Right lung (tissue), 5 donors: ENCODE results near the gene TLR4. TPM values are rescaled to one million over a fixed set of nuclear protein-coding genes. Genes with fewer than 3 reads are reported as not detected.

Experiments
- DNase-seq, 2 donors: peaks; one replicate each; pipeline ENCODE4 v3.0.0-alpha.2; 2013
- polyA plus RNA-seq, 5 donors: library from polyadenylated mRNA; unstranded; fragments of 120-200 nt; gene quantifications; one replicate each; pipeline versions ENCODE4 v1.2.1 to v1.2.3, GENCODE V29; 2013; ENCODE audit warnings: inconsistent platforms in 1 of 5, low replicate concordance in 1 of 5; ENCODE audit not compliant: insufficient read length in 5 of 5, insufficient read depth in 1 of 5

The TLR4 gene
- polyA plus RNA-seq, 5 donors = 7.0 to 12.8 (median 9.0) TPM

- no peak for DNase-seq
Observed at GRCh38 chr9:117742131-117742530, 37.9 kb downstream of the TLR4 start.

DNA sequence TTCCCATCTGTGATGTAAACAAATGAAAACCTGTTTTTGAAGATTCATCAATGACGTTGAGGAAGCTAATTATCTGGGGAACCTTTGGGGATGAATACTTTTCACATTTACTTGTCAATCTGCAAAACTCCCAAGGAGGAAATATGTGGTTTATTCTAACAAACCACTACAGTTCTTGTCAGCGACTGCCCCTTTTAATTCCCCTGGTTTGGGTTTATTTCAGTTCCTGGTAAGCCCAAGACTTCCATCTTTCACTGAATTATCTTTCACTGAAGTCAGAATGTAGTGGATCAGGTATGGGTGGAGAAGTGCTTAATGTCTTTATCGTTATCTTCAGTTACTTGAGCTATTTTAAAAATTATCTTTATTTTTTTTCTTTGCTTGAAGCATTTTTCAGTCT is 40.2 kb downstream of the TLR4 start:
- no peak for DNase-seq

- DNase-seq = no peak
Observed at GRCh38 chr9:117744856-117745389, 40.7 kb downstream of the TLR4 start.

DNA sequence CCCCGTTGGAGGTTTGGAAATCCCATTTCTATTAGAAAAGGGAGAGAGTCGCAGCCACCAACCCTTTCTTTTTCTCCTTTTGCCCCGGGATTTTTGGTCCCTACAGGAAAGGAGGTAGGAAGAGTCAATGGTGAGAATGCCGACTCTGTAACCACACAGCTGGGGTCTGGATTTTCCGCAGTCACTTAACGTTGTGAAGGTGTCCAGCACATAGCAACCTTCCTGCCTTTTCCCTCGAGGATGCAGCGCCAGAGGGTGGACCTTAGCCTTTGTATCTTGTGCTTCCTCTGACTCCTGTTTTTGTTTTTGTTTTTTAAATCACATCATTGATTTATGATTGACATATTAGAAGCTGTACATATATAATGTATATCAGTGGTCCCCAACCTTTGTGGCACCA is 41.4 kb downstream of the TLR4 start:
- no peak for DNase-seq

DNA sequence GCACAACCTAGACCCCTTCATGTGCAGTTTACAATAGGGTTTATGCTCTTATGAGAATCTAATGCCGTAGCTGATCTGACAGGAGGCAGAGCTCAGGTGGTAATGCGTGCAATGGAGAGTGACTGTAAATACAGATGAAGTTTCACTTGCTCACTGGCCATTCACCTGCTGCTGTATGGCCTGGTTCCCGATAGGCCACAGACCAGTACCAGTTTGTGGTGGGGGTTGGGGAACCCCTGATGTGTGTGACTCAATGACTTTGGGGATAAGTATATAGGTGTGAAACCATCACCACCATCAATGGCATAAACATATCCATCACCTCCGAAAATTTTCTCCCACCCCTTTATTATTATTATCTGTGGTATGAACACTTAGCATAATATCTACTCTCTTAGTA is 42.1 kb downstream of the TLR4 start:
- DNase-seq = no peak

GRCh38 chr9:117747386-117747970 is 43.3 kb downstream of the TLR4 start:
- no peak for DNase-seq

GRCh38 chr9:117750401-117750800 is 46.2 kb downstream of the TLR4 start:
- no peak for DNase-seq

DNA sequence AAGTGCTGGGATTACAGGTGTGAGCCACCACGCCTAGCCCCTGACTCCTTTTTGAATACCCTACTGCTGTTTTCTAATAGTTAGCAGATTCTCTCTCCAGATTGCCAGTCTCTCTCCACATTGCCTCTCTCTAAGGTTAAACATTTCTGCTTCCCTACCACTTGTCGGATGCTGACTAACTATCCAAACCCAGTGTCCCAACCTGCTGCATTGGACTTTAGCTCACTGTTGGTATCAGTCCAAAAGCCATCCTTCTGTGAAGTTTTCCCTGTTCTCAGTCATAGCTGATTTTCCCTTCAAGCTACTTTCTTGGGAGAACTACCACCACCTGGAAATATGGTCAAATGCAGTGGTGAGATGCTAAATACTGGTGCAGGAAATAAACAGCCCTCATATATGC is 48.7 kb downstream of the TLR4 start:
- no peak for DNase-seq

- DNase-seq = no peak
Observed at GRCh38 chr9:117757561-117758190, 53.5 kb downstream of the TLR4 start.

DNA sequence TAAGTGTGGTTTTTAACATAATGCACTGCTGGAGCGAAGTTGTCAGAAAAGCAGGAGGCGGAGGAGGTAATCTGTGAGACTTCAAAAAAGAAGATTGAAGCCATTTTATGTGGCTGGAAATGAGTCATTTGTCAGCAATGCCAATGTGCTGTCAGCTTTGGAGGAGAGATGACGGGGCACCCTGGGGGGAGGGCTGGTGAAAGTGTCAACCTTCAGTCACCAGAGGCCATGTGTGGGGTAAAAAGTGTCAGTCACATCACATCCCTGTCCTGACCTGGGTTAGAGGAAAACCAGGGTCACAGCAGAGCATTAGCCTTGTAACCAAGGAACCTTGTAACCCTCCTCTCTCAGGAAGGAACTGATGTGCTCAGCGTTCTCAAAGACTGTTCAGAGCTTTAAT is 59.1 kb downstream of the TLR4 start:
- DNase-seq = no peak

GRCh38 chr9:117768750-117769395 is 64.7 kb downstream of the TLR4 start:
- DNase-seq = no peak

GRCh38 chr9:117771136-117771535 is 66.9 kb downstream of the TLR4 start:
- DNase-seq = no peak

GRCh38 chr9:117772960-117773359 is 68.8 kb downstream of the TLR4 start:
- no peak for DNase-seq
